H54 (cell line): ENCODE data around the gene CCDC88C.

Experiments
- DNase-seq: peaks from one replicate; pipeline ENCODE4 v3.0.0; 2011; ENCODE audit warnings: low spot score, mixed read lengths; ENCODE audit not compliant: insufficient read length
- FAIRE-seq: peaks from 3 replicates; lab custom pipeline; 2011; peaks lifted over from hg19 to GRCh38; lab: Jason Lieb, UNC
- POLR2A ChIP-seq: IDR thresholded peaks from 2 replicates; pipeline ENCODE4 v1.6.1; 2011; ENCODE audit warnings: low read depth, mild to moderate bottlenecking, low read length

CCDC88C gene

GRCh38 chr14:91364524-91365270 lies 52.9 kb downstream of the CCDC88C start:
- no peak for DNase-seq
- FAIRE-seq, result no peak
- no peak for TF ChIP-seq POLR2A

- no peak for TF ChIP-seq POLR2A
- FAIRE-seq, result no peak
- DNase-seq, result no peak
These were observed 53.7 kb downstream of the CCDC88C start for GRCh38 chr14:91363776-91364523.

GRCh38 chr14:91361233-91361811 lies 56.3 kb downstream of the CCDC88C start:
- DNase-seq (no peak), FAIRE-seq (no peak)
- no peak for TF ChIP-seq POLR2A

- no peak for FAIRE-seq
- TF ChIP-seq POLR2A, result no peak
- no peak for DNase-seq
These were observed 57.0 kb downstream of the CCDC88C start for GRCh38 chr14:91360490-91361232.

GRCh38 chr14:91358654-91359220 lies 58.9 kb downstream of the CCDC88C start:
- TF ChIP-seq POLR2A, result no peak
- FAIRE-seq (no peak), DNase-seq (no peak)

- DNase-seq (no peak), FAIRE-seq (no peak)
- no peak for TF ChIP-seq POLR2A
These were observed 59.6 kb downstream of the CCDC88C start for GRCh38 chr14:91358025-91358319.

GRCh38 chr14:91357272-91358024 lies 60.2 kb downstream of the CCDC88C start:
- no peak for TF ChIP-seq POLR2A
- FAIRE-seq (no peak), DNase-seq (no peak)

GRCh38 chr14:91356181-91356763 lies 61.3 kb downstream of the CCDC88C start:
- FAIRE-seq (no peak), DNase-seq (no peak)

GRCh38 chr14:91354979-91355685 lies 62.5 kb downstream of the CCDC88C start:
- DNase-seq (no peak), FAIRE-seq (no peak)
- no peak for TF ChIP-seq POLR2A

More at GRCh38 chr14:91356181-91356763, 61.3 kb downstream of the CCDC88C start:
- no peak for TF ChIP-seq POLR2A

- no peak for FAIRE-seq
These were observed 63.3 kb downstream of the CCDC88C start for GRCh38 chr14:91354221-91354916.

GRCh38 chr14:91352728-91353692 lies 64.6 kb downstream of the CCDC88C start:
- no peak for TF ChIP-seq POLR2A
- no peak for FAIRE-seq
- no peak for DNase-seq

More at GRCh38 chr14:91354221-91354916, 63.3 kb downstream of the CCDC88C start:
- no peak for DNase-seq
- no peak for TF ChIP-seq POLR2A
